Heart left ventricle (tissue), 16 donors: ENCODE results near the gene SH3RF3. TPM values are rescaled to one million over a fixed set of nuclear protein-coding genes. Genes with fewer than 3 reads are reported as not detected.

Experiments used
- ATAC-seq, 4 donors: fragments of 200-7000 bp; cut with Tn5 transposase; one replicate each; pipeline ENCODE4 v1.9.1; 2020 to 2022; ENCODE audit warnings: moderate library complexity in 4 of 4, mild to moderate bottlenecking in 3 of 4, moderate number of reproducible peaks in 1 of 4
- DNase-seq, 5 donors: peaks; one replicate each; pipeline ENCODE4 v3.0.0-alpha.2; 2020
- H3K27ac ChIP-seq, 12 donors: fragments of 200-600 bp; sonication (generic) in 4 of 12; one replicate each; pipeline versions ENCODE4 v1.5.0 to v1.8.0; 2016 to 2022; ENCODE audit warnings: mild to moderate bottlenecking in 2 of 12
- H3K27me3 ChIP-seq, 9 donors: fragments of 200-600 bp; sonication (generic) in 2 of 9; one replicate each; pipeline versions ENCODE4 v1.5.1 to v1.8.0; 2016 to 2022; ENCODE audit warnings: mild to moderate bottlenecking in 3 of 9
- H3K36me3 ChIP-seq, 9 donors: fragments of 200-600 bp; sonication (generic) in 2 of 9; one replicate each; pipeline versions ENCODE4 v1.5.0 to v1.8.0; 2018 to 2022; ENCODE audit warnings: mild to moderate bottlenecking in 2 of 9
- H3K4me1 ChIP-seq, 12 donors: fragments of 200-600 bp; sonication (generic) in 4 of 12; one replicate each; pipeline versions ENCODE4 v1.5.0 to v1.8.0; 2016 to 2022; ENCODE audit warnings: mild to moderate bottlenecking in 3 of 12
- H3K4me3 ChIP-seq, 12 donors: fragments of 200-600 bp; sonication (generic) in 4 of 12; one replicate each; pipeline versions ENCODE4 v1.5.0 to v1.8.0; 2017 to 2022; ENCODE audit warnings: mild to moderate bottlenecking in 9 of 12, moderate library complexity in 4 of 12
- H3K9me3 ChIP-seq, 12 donors: fragments of 200-600 bp; sonication (generic) in 4 of 12; one replicate each; pipeline versions ENCODE4 v1.5.0 to v1.8.0; 2016 to 2022; ENCODE audit warnings: mild to moderate bottlenecking in 1 of 12
- POLR2A ChIP-seq, 2 donors: fragments of 450-650 bp; IDR thresholded peaks; one replicate each; pipeline ENCODE4 v1.6.1; 2017; ENCODE audit warnings: antibody characterized with exemption in 2 of 2, mild to moderate bottlenecking in 2 of 2, moderate library complexity in 2 of 2
- WGBS, 4 donors: extraction: QIAGEN DNeasy Blood & Tissue Kit in 2 of 4; methylation state at CpG; one replicate each; pipeline versions ENCODE4 v1.1.5 to v1.1.7; 2013 to 2018; 5-methylcytosine and 5-hydroxymethylcytosine counted together
- intact Hi-C, 10 donors: fragments of 100-400 bp; cut with DNase I; formaldehyde crosslinking; loops; one replicate each; pipeline versions ENCODE4 v1.11.1 to v1.14.2; 2022
- polyA plus RNA-seq, 2 donors: library from polyadenylated mRNA; stranded (reverse); fragments of 200-250 nt; gene quantifications; one replicate each; pipeline ENCODE4 v1.2.3, GENCODE V29; 2013
- total RNA-seq, 9 donors: library from RNA; depleted of rRNA in 2 of 9; stranded (reverse); fragments of >200 nt in 2 of 9; fragmentation: NEBNext Ultra II Directional in 3 of 9; extraction: Animal tissue kit (Norgen Biotek cat#: 25700) in 3 of 9; gene quantifications; one replicate each; pipeline versions ENCODE4 v1.1.0 to v1.2.4, GENCODE V29; 2016 to 2023
- TF ChIP-seq, protein P1 (sequence below), 12 donors: fragments of 200-600 bp; sonication (generic) in 4 of 12; IDR thresholded peaks; one replicate each; pipeline versions ENCODE4 v1.5.0 to v1.8.0; 2018 to 2022; ENCODE audit warnings: antibody characterized with exemption in 12 of 12, mild to moderate bottlenecking in 5 of 12
- donor health status: ischemic (EF 13 %, LVEDD 7.1; RV severe dilation, severe dysfunction).
- donor health status: healthy with polysubstance abuse.
- donor health status: DM: no; HTN: yes; CAD: no.
- donor health status: DM: no; HTN: no; CAD: no.
- donor health status: ischemic (EF 25% LVEDD 6.9; RV normal size, moderate dysfunction).
- donor health status: ischemic (EF 25% LVEDD 5.7; RV mildly dilated, moderate dysfunction).
- donor health status: healthy.
- donor health status: DM: yes; HTN: yes; CAD: no.
- donor health status: ischemic (EF 35%, LVEDD 5.7; RV mildly dilated, moderate dysfunction).
- donor health status: nonischemic (EF 11% LVEDD 7.7; RV severe dilation, severe dysfunction).
- donor health status: DM: yes; HTN: yes; CAD: no.
- donor health status: PGD.
- donor health status: ischemic (EF 29% LVEDD 5.4; RV normal size, mild dysfunction).
- donor health status: nonischemic (EF 23%, LVEDD 6.1; RV moderate dilation, normal function).

SH3RF3 gene
- total and polyA plus RNA-seq, 11 donors, result 5.2 to 15.7 (median 7.9) TPM

DNA sequence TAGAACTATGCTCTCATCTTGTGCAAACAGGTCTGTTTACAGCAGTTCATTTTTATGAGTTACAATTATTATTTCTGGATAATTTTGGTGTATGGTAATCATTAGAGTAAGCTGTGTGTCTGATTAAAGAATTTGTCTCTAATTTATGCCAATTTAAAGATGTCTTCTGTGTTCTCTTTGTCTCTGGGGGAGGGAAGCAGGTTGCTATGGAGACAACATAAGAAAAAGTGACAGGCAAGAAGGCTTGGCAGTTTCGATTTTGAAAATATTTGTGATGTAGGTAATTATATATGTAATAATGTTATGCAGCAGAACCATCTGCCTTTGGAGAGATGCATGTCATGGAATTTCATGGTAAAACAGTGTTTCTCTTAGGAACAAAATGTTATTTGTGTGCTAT is 78.2 kb downstream of the SH3RF3 start:
- no peak for ATAC-seq
- no peak for DNase-seq
- WGBS, 4 donors, result 76 to 82% (median 78%) methylated on average over 1 of the region's 1 CpG
- intact Hi-C loops, result loop anchor here in 3 of 10 donors (5.0 to 10.0 kb wide), 3 partner anchors 72 to 82 kb away; partner anchors contain the start of gene SH3RF3 (in 2 of the 3)
- Histone ChIP-seq H3K4me1 (peaks cover 0 to 38% (median 26%) of the 10 kb centered on the region in 12 donors), H3K27ac (no peak overlapping the region), H3K27me3 (no peaks in the 10 kb centered on the region), H3K36me3 (no peaks in the 10 kb centered on the region), H3K4me3 (no peak overlapping the region), H3K9me3 (peaks cover 0 to 11% (median 0%) of the 10 kb centered on the region in 12 donors)
- TF ChIP-seq POLR2A (IDR thresholded peaks at IDR 0.05), result no peak
- TF ChIP-seq, protein P1, sequence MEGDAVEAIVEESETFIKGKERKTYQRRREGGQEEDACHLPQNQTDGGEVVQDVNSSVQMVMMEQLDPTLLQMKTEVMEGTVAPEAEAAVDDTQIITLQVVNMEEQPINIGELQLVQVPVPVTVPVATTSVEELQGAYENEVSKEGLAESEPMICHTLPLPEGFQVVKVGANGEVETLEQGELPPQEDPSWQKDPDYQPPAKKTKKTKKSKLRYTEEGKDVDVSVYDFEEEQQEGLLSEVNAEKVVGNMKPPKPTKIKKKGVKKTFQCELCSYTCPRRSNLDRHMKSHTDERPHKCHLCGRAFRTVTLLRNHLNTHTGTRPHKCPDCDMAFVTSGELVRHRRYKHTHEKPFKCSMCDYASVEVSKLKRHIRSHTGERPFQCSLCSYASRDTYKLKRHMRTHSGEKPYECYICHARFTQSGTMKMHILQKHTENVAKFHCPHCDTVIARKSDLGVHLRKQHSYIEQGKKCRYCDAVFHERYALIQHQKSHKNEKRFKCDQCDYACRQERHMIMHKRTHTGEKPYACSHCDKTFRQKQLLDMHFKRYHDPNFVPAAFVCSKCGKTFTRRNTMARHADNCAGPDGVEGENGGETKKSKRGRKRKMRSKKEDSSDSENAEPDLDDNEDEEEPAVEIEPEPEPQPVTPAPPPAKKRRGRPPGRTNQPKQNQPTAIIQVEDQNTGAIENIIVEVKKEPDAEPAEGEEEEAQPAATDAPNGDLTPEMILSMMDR (IDR thresholded peaks at IDR 0.05), result no peak

DNA sequence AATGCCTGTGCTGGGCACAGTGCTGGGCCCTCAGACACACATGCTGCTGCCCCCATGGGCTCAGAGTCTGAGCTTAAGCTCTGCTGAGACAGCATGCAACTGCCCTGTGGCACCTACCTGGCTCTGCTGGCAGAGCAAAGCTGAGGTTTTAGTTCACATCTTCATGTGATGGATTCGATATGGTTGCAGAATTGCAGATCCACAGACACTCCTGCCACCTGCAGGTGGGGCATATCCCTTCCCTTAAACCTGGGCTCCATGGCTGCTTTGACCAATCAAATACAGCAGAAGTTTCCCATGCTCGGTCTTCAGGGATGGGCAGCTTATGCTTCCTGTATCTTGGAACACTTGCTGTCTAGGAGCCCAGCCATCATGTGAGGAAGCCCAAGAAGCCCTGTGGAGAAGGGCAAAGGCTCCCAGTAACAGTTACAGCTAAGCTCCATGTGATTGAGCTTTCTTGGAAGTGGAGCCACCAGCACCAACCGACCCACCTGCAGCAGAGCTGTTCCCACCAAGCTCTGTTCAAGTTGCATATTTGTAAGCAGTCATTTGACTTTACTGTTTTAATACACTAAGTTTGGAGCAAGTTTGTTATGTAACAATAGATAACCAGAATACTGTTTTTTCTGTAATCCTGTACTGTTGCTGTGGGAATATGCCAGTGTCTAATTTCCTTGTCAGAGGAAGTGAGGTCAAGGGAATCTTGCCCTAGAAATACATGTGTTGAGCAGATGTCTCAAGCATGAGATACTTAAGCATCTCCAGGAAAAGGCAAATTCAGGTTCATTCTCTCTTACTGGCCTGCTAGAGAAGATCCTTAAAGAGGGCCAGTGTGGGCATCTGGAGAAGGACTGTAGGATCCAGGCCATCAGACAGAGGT is 79.3 kb downstream of the SH3RF3 start:
- ATAC-seq (no peak), DNase-seq (no peak)
- H3K4me3 ChIP-seq, result no peak overlapping the region
- H3K9me3 ChIP-seq, result peaks cover 0 to 11% (median 0%) of the 10 kb centered on the region in 12 donors
- H3K27ac ChIP-seq, result no peak overlapping the region
- intact Hi-C loops, result loop anchor here in 4 of 10 donors (1.0 to 10.0 kb wide), 4 partner anchors 49 to 84 kb away; partner anchors contain the start of gene SH3RF3 (in 2 of the 4)
- TF ChIP-seq, protein P1 (IDR thresholded peaks at IDR 0.05), result peak in 1 of 12 donors; percentile 5
- TF ChIP-seq POLR2A (IDR thresholded peaks at IDR 0.05), result no peak
- H3K4me1 ChIP-seq, result peaks cover 0 to 49% (median 20%) of the 10 kb centered on the region in 12 donors
- no peaks in the 10 kb centered on the region for H3K27me3 ChIP-seq
- no peaks in the 10 kb centered on the region for H3K36me3 ChIP-seq
- WGBS, 4 donors, result 87 to 98% (median 90%) methylated on average over 3 of the region's 3 CpGs

DNA sequence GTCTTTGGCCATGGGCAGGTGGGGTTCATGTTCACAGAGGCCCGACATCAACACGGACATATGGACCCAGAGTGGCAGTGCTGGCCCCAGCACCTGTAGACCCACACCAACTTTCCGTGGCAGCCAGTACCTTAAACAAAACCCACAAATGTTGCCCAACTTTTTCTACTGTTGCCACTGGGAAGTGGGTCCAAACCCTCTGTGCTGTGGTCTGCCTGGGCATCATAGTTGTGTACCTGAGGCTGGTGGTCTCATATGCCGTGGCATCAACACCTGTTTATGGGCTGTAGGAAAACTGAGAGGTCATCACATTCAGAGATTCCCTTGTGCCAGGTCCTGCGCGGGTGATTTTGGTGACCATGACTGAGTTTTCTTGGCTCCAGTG is 79.9 kb downstream of the SH3RF3 start:
- ATAC-seq (no peak), DNase-seq (no peak)
- Histone ChIP-seq H3K27me3 (no peaks in the 10 kb centered on the region), H3K4me3 (no peak overlapping the region), H3K9me3 (peaks cover 0 to 11% (median 0%) of the 10 kb centered on the region in 12 donors), H3K36me3 (no peaks in the 10 kb centered on the region), H3K27ac (peak overlapping the region in 1 of 12 donors; percentile 31), H3K4me1 (peaks cover 0 to 56% (median 26%) of the 10 kb centered on the region in 12 donors)
- WGBS, 4 donors, result 88 to 100% (median 91%) methylated on average over 2 to 6 of the region's 6 CpGs
- no peak for TF ChIP-seq POLR2A (IDR thresholded peaks at IDR 0.05)
- TF ChIP-seq, protein P1 (IDR thresholded peaks at IDR 0.05), result no peak
- intact Hi-C loops, result loop anchor here in 5 of 10 donors (1.0 to 10.0 kb wide), 5 partner anchors 36 to 84 kb away; partner anchors contain the start of gene SH3RF3 (in 2 of the 5)

DNA sequence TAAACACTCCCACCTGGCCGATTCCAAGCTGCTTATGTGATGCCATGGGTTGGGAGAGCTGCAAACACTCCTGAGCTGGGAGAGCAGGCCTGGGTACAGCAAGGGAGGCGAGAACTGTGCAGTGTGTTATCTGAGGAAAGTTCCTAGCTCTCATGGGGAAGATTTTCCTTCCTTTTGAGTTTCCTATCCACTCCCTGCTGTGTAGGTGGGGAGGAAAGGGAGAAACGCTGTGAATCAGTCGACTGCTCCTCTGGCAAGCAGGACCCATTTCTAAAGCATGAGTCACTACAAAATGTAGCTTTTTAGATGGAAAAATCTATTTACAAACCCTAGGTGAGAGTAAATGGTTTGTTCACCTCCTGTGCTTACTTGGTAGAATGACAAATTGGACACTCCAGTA is 80.4 kb downstream of the SH3RF3 start:
- Histone ChIP-seq H3K9me3 (peaks cover 0 to 11% (median 0%) of the 10 kb centered on the region in 12 donors), H3K4me3 (no peak overlapping the region), H3K4me1 (peaks cover 0 to 60% (median 31%) of the 10 kb centered on the region in 12 donors), H3K27ac (peak overlapping the region in 2 of 12 donors; percentile 19 to 31), H3K36me3 (no peaks in the 10 kb centered on the region), H3K27me3 (no peaks in the 10 kb centered on the region)
- no peak for DNase-seq
- peak in 3 of 4 donors; percentile 62 to 74 (median 74) for ATAC-seq
- TF ChIP-seq, protein P1 (IDR thresholded peaks at IDR 0.05), result no peak
- WGBS, 4 donors, result 49 to 61% (median 54%) methylated on average over 4 of the region's 4 CpGs
- intact Hi-C loops, result loop anchor here in 4 of 10 donors (1.0 to 10.0 kb wide), 4 partner anchors 36 to 85 kb away; partner anchors contain the start of gene SH3RF3 (in 2 of the 4)
